ENCODE results near the gene EHF. TPM values are rescaled to one million over a fixed set of nuclear protein-coding genes. Genes with fewer than 3 reads are reported as not detected.

The EHF gene
- total and polyA plus RNA-seq, 2 donors (not counting 1 experiment from before 2014, with no cell fraction given): 0.51 TPM; not detected in 1

- Histone ChIP-seq H3K4me1 (ENCODE audit: control insufficient read depth, extremely low read depth, insufficient read depth, low read length) (no peaks in the 10 kb centered on the region), H3K36me3 (ENCODE audit: control insufficient read depth, insufficient read depth, low read length) (no peaks in the 10 kb centered on the region), H3K27me3 (ENCODE audit: control insufficient read depth, insufficient read depth, low read length) (no peaks in the 10 kb centered on the region), H4K20me1 (ENCODE audit: control insufficient read depth, extremely low read depth, insufficient read depth, low read length) (no peaks in the 10 kb centered on the region), H3K4me3 (replicated peaks in 1 of 4; ENCODE audit: control extremely low read depth in 1 of 4, insufficient read depth in 1 of 4, low read depth in 3 of 4, low read length in 4 of 4) (no peak overlapping the region), H3K9me3 (ENCODE audit: control insufficient read depth, insufficient read depth, low read depth, low read length) (no peaks in the 10 kb centered on the region), H2AFZ (ENCODE audit: low read length) (no peak overlapping the region), H3K27ac (ENCODE audit: insufficient read depth, low read length) (no peak overlapping the region), H3K79me2 (ENCODE audit: control insufficient read depth, insufficient read depth, low read length) (no peaks in the 10 kb centered on the region), H3K9ac (ENCODE audit: insufficient read depth, low read length) (no peak overlapping the region), H3K4me2 (ENCODE audit: extremely low read depth, insufficient read depth, low read length) (no peak overlapping the region)
- TF ChIP-seq EZH2 (IDR thresholded peaks at IDR 0.05; ENCODE audit: low read length, missing control alignments): no peak
- no peak for TF ChIP-seq CTCF (conservative IDR thresholded peaks at IDR 0.05 in 1 of 2, IDR thresholded peaks at IDR 0.05 in 1 of 2; ENCODE audit: low read depth in 1 of 2, low read length in 2 of 2)
- no peak for DNase-seq (ENCODE audit: low read depth in 2 of 2)
Observed at GRCh38 chr11:34624069-34624468, 3.2 kb downstream of the EHF start.

GRCh38 chr11:34625576-34625975 is 4.7 kb downstream of the EHF start:
- H3K4me2 ChIP-seq (ENCODE audit: extremely low read depth, insufficient read depth, low read length): no peak overlapping the region
- no peaks in the 10 kb centered on the region for H3K36me3 ChIP-seq (ENCODE audit: control insufficient read depth, insufficient read depth, low read length)
- no peak overlapping the region for H3K27ac ChIP-seq (ENCODE audit: insufficient read depth, low read length)
- H3K79me2 ChIP-seq (ENCODE audit: control insufficient read depth, insufficient read depth, low read length): no peaks in the 10 kb centered on the region
- DNase-seq (ENCODE audit: low read depth in 2 of 2): no peak
- H3K9me3 ChIP-seq (ENCODE audit: control insufficient read depth, insufficient read depth, low read depth, low read length): no peaks in the 10 kb centered on the region
- H3K4me1 ChIP-seq (ENCODE audit: control insufficient read depth, extremely low read depth, insufficient read depth, low read length): no peaks in the 10 kb centered on the region
- H4K20me1 ChIP-seq (ENCODE audit: control insufficient read depth, extremely low read depth, insufficient read depth, low read length): no peaks in the 10 kb centered on the region
- H3K4me3 ChIP-seq (replicated peaks in 1 of 4; ENCODE audit: control extremely low read depth in 1 of 4, insufficient read depth in 1 of 4, low read depth in 3 of 4, low read length in 4 of 4): no peak overlapping the region
- H3K27me3 ChIP-seq (ENCODE audit: control insufficient read depth, insufficient read depth, low read length): no peaks in the 10 kb centered on the region
- H3K9ac ChIP-seq (ENCODE audit: insufficient read depth, low read length): no peak overlapping the region
- TF ChIP-seq CTCF (conservative IDR thresholded peaks at IDR 0.05 in 1 of 2, IDR thresholded peaks at IDR 0.05 in 1 of 2; ENCODE audit: low read depth in 1 of 2, low read length in 2 of 2) (no peak), EZH2 (IDR thresholded peaks at IDR 0.05; ENCODE audit: low read length, missing control alignments) (no peak)
- H2AFZ ChIP-seq (ENCODE audit: low read length): no peak overlapping the region

GRCh38 chr11:34626393-34626792 is 5.5 kb downstream of the EHF start:
- no peaks in the 10 kb centered on the region for H3K4me1 ChIP-seq (ENCODE audit: control insufficient read depth, extremely low read depth, insufficient read depth, low read length)
- no peaks in the 10 kb centered on the region for H3K79me2 ChIP-seq (ENCODE audit: control insufficient read depth, insufficient read depth, low read length)
- DNase-seq (ENCODE audit: low read depth in 2 of 2): no peak
- H3K4me2 ChIP-seq (ENCODE audit: extremely low read depth, insufficient read depth, low read length): no peak overlapping the region
- no peak overlapping the region for H3K27ac ChIP-seq (ENCODE audit: insufficient read depth, low read length)
- TF ChIP-seq EZH2 (IDR thresholded peaks at IDR 0.05; ENCODE audit: low read length, missing control alignments): no peak
- TF ChIP-seq CTCF (conservative IDR thresholded peaks at IDR 0.05 in 1 of 2, IDR thresholded peaks at IDR 0.05 in 1 of 2; ENCODE audit: low read depth in 1 of 2, low read length in 2 of 2): no peak
- no peaks in the 10 kb centered on the region for H3K36me3 ChIP-seq (ENCODE audit: control insufficient read depth, insufficient read depth, low read length)
- H4K20me1 ChIP-seq (ENCODE audit: control insufficient read depth, extremely low read depth, insufficient read depth, low read length): no peaks in the 10 kb centered on the region
- H3K9me3 ChIP-seq (ENCODE audit: control insufficient read depth, insufficient read depth, low read depth, low read length): no peaks in the 10 kb centered on the region
- no peaks in the 10 kb centered on the region for H3K27me3 ChIP-seq (ENCODE audit: control insufficient read depth, insufficient read depth, low read length)
- no peak overlapping the region for H3K9ac ChIP-seq (ENCODE audit: insufficient read depth, low read length)
- no peak overlapping the region for H3K4me3 ChIP-seq (replicated peaks in 1 of 4; ENCODE audit: control extremely low read depth in 1 of 4, insufficient read depth in 1 of 4, low read depth in 3 of 4, low read length in 4 of 4)
- H2AFZ ChIP-seq (ENCODE audit: low read length): no peak overlapping the region

Data from fibroblast of lung (primary cell).